ENCODE measurements around the gene ANO9.

The ANO9 gene

GRCh38 chr11:451738-452137, 9.9 kb upstream of the ANO9 start:
- Histone ChIP-seq H4K20me1 (ENCODE audit: insufficient read depth, low read length) (no peaks in the 10 kb centered on the region), H3K9me2 (replicated peaks; ENCODE audit: insufficient read depth, low read length) (no peaks in the 10 kb centered on the region), H3F3A (ENCODE audit: insufficient read depth, low read length) (peaks cover 16% of the 10 kb centered on the region), H3K4me3 (ENCODE audit: low read length) (no peak overlapping the region), H3K9me3 (replicated peaks; ENCODE audit: insufficient read depth, low read length) (no peaks in the 10 kb centered on the region), H3K27ac (ENCODE audit: low read length) (no peak overlapping the region), H3K79me2 (ENCODE audit: low read length) (peaks cover 22% of the 10 kb centered on the region), H3K36me3 (replicated peaks; ENCODE audit: insufficient read depth, low read length) (no peaks in the 10 kb centered on the region), H3K9ac (ENCODE audit: low read length) (no peak overlapping the region), H3K4me2 (ENCODE audit: low read depth, low read length) (peak overlapping the region; percentile 78; the same call in 1 of the 2 replicates), H2AFZ (ENCODE audit: low read length) (no peak overlapping the region), H3K4me1 (ENCODE audit: low read length) (peaks cover 17% of the 10 kb centered on the region), H3K27me3 (replicated peaks; ENCODE audit: insufficient read depth, low read length) (no peaks in the 10 kb centered on the region; the same call in 1 of the 2 replicates)
- TF ChIP-seq CTCF (IDR thresholded peaks at IDR 0.05; ENCODE audit: low read length): no peak
- DNase-seq: no peak

GRCh38 chr11:450809-451451, 9.1 kb upstream of the ANO9 start:
- Histone ChIP-seq H3F3A (ENCODE audit: insufficient read depth, low read length) (peaks cover 18% of the 10 kb centered on the region), H3K9ac (ENCODE audit: low read length) (peak overlapping the region; percentile 80), H3K4me2 (ENCODE audit: low read depth, low read length) (peak overlapping the region; percentile 78), H3K79me2 (ENCODE audit: low read length) (peaks cover 22% of the 10 kb centered on the region), H3K9me2 (replicated peaks; ENCODE audit: insufficient read depth, low read length) (no peaks in the 10 kb centered on the region), H4K20me1 (ENCODE audit: insufficient read depth, low read length) (no peaks in the 10 kb centered on the region), H3K4me1 (ENCODE audit: low read length) (peaks cover 17% of the 10 kb centered on the region), H2AFZ (ENCODE audit: low read length) (peak overlapping the region; percentile 78), H3K27ac (ENCODE audit: low read length) (no peak overlapping the region), H3K4me3 (ENCODE audit: low read length) (peak overlapping the region; percentile 85), H3K36me3 (replicated peaks; ENCODE audit: insufficient read depth, low read length) (no peaks in the 10 kb centered on the region), H3K9me3 (replicated peaks; ENCODE audit: insufficient read depth, low read length) (no peaks in the 10 kb centered on the region), H3K27me3 (replicated peaks; ENCODE audit: insufficient read depth, low read length) (peaks cover 2% of the 10 kb centered on the region; the same call in 1 of the 2 replicates)
- DNase-seq: peak; percentile 79
- TF ChIP-seq EZH2phosphoT487 (IDR thresholded peaks at IDR 0.05; ENCODE audit: low read length): no peak
- peak; percentile 47 for TF ChIP-seq CTCF (IDR thresholded peaks at IDR 0.05; ENCODE audit: low read length)

- no peaks in the 10 kb centered on the region for H4K20me1 ChIP-seq (ENCODE audit: insufficient read depth, low read length)
- peak within 1 kb of the TSS; percentile 83 for H3K4me2 ChIP-seq (ENCODE audit: low read depth, low read length)
- peak; percentile 97 for DNase-seq
- H3K4me1 ChIP-seq (ENCODE audit: low read length): peaks cover 17% of the 10 kb centered on the region
- no peaks in the 10 kb centered on the region for H3K9me2 ChIP-seq (replicated peaks; ENCODE audit: insufficient read depth, low read length)
- peaks cover 18% of the 10 kb centered on the region for H3F3A ChIP-seq (ENCODE audit: insufficient read depth, low read length)
- H3K79me2 ChIP-seq (ENCODE audit: low read length): peaks cover 22% of the 10 kb centered on the region
- H3K9me3 ChIP-seq (replicated peaks; ENCODE audit: insufficient read depth, low read length): no peaks in the 10 kb centered on the region
- TF ChIP-seq CTCF (IDR thresholded peaks at IDR 0.05; ENCODE audit: low read length): no peak
- TF ChIP-seq EZH2 (optimal IDR thresholded peaks at IDR 0.05; ENCODE audit: low read depth, low read length): no peak
- no peak for TF ChIP-seq EZH2phosphoT487 (IDR thresholded peaks at IDR 0.05; ENCODE audit: low read length)
- H3K4me3 ChIP-seq (ENCODE audit: low read length): peak within 1 kb of the TSS; percentile 85
- peak within 1 kb of the TSS; percentile 65; the same call in 1 of the 2 replicates for H3K27ac ChIP-seq (ENCODE audit: low read length)
- peak within 1 kb of the TSS; percentile 80 for H3K9ac ChIP-seq (ENCODE audit: low read length)
- H3K36me3 ChIP-seq (replicated peaks; ENCODE audit: insufficient read depth, low read length): no peaks in the 10 kb centered on the region
- peaks cover 6% of the 10 kb centered on the region; the same call in 1 of the 2 replicates for H3K27me3 ChIP-seq (replicated peaks; ENCODE audit: insufficient read depth, low read length)
- H2AFZ ChIP-seq (ENCODE audit: low read length): peak within 1 kb of the TSS; percentile 92
These were observed 8.3 kb upstream of the ANO9 start, which contains the start of gene PTDSS2 for GRCh38 chr11:449889-450808. Gene PTDSS2, plus strand, starts transcription at chr11:450279. Its CDS starts 177 bp downstream, at chr11:450456.
